GM23338 (cell line): Measurements from ENCODE around the gene CCL13. TPM values are rescaled to one million over a fixed set of nuclear protein-coding genes. Genes with fewer than 3 reads are reported as not detected.

Experiments used
- ATAC-seq: fragments of 200-7000 bp; cut with Tn5 transposase; 3 replicates; pipeline ENCODE4 v1.9.1; 2020
- DNase-seq: peaks from one replicate; pipeline ENCODE4 v3.0.0-alpha.2; 2015; ENCODE audit warnings: low spot score
- H2AFZ ChIP-seq: fragments of 200-600 bp; sonication (generic); 2 replicates; pipeline ENCODE4 v1.8.0; 2016; ENCODE audit warnings: antibody characterized with exemption, mild to moderate bottlenecking, moderate library complexity
- H3F3A ChIP-seq: fragments of 200-600 bp; sonication (generic); replicated peaks from 2 replicates; pipeline ENCODE4 v1.8.0; 2017; ENCODE audit warnings: antibody characterized with exemption, mixed run types, low read depth
- H3K27ac ChIP-seq: fragments of 200-600 bp; sonication (generic); 2 replicates; pipeline ENCODE4 v1.6.1; 2016; ENCODE audit warnings: low read depth
- H3K27me3 ChIP-seq: fragments of 200-600 bp; sonication (generic); 2 replicates; pipeline ENCODE4 v1.8.0; 2016; ENCODE audit warnings: mild to moderate bottlenecking, mixed run types, moderate library complexity; ENCODE audit not compliant: insufficient read depth
- H3K36me3 ChIP-seq: fragments of 200-600 bp; sonication (generic); 2 replicates; pipeline ENCODE4 v1.8.0; 2016; ENCODE audit warnings: mild to moderate bottlenecking; ENCODE audit not compliant: insufficient read depth
- H3K4me1 ChIP-seq: fragments of 200-600 bp; sonication (generic); 2 replicates; pipeline ENCODE4 v1.8.0; 2016; ENCODE audit warnings: mild to moderate bottlenecking, moderate library complexity; ENCODE audit not compliant: insufficient read depth
- H3K4me2 ChIP-seq: fragments of 200-600 bp; sonication (generic); 2 replicates; pipeline ENCODE4 v1.7.1; 2017; ENCODE audit warnings: mixed run types
- H3K4me3 ChIP-seq: fragments of 200-600 bp; sonication (generic); 2 replicates; pipeline ENCODE4 v1.6.1; 2016; ENCODE audit warnings: mixed run types
- H3K79me2 ChIP-seq: fragments of 200-600 bp; sonication (generic); replicated peaks from 2 replicates; pipeline ENCODE4 v1.8.0; 2017; ENCODE audit warnings: mild to moderate bottlenecking; ENCODE audit not compliant: insufficient read depth
- H3K9me2 ChIP-seq: fragments of 200-600 bp; sonication (generic); 2 replicates; pipeline ENCODE4 v1.8.0; 2017; ENCODE audit not compliant: insufficient read depth
- H4K20me1 ChIP-seq: fragments of 200-600 bp; sonication (generic); replicated peaks from 2 replicates; pipeline ENCODE4 v1.8.0; 2017; ENCODE audit warnings: mild to moderate bottlenecking; ENCODE audit not compliant: insufficient read depth
- H3K27ac Mint-ChIP-seq: 2 replicates; pipeline ENCODE4 v1.8.0; 2020; ENCODE audit warnings: inconsistent platforms, mild to moderate bottlenecking, moderate library complexity, mixed read lengths
- H3K27me3 Mint-ChIP-seq: 3 replicates; pipeline ENCODE4 v1.8.0; 2022; ENCODE audit warnings: low read depth, mild to moderate bottlenecking, moderate library complexity, mixed read lengths, inconsistent platforms; ENCODE audit not compliant: insufficient read depth, poor library complexity
- H3K36me3 Mint-ChIP-seq: 3 replicates; pipeline ENCODE4 v1.8.0; 2021; ENCODE audit warnings: low read depth, mild to moderate bottlenecking, inconsistent platforms, moderate library complexity, mixed read lengths
- H3K4me1 Mint-ChIP-seq: 3 replicates; pipeline ENCODE4 v1.8.0; 2020; ENCODE audit warnings: mild to moderate bottlenecking, inconsistent platforms, mixed read lengths
- H3K4me3 Mint-ChIP-seq: 3 replicates; pipeline ENCODE4 v1.8.0; 2021; ENCODE audit warnings: moderate library complexity, mild to moderate bottlenecking, inconsistent platforms, mixed read lengths
- H3K9me3 Mint-ChIP-seq: 3 replicates; pipeline ENCODE4 v1.8.0; 2020; ENCODE audit warnings: moderate library complexity, mild to moderate bottlenecking, inconsistent platforms, mixed read lengths
- CREB1 ChIP-seq: fragments of 250-450 bp; sonication (Bioruptor Pico); IDR thresholded peaks from 2 replicates; pipeline ENCODE4 v1.5.0; 2020; ENCODE audit warnings: low read depth, mild to moderate bottlenecking, moderate library complexity
- CTCF ChIP-seq, 2 experiments: fragments of 200-600 bp in 1 of 2; sonication (generic) in 1 of 2; conservative IDR thresholded peaks; 2 replicates each; pipeline versions ENCODE4 v1.5.1 to v1.6.1; 2016 to 2017; ENCODE audit warnings: antibody characterized with exemption in 2 of 2, low read depth in 2 of 2, mild to moderate bottlenecking in 2 of 2, moderate library complexity in 1 of 2
- ETS1 ChIP-seq: IDR thresholded peaks from 2 replicates; pipeline ENCODE4 v1.6.1; 2016; ENCODE audit warnings: antibody characterized with exemption
- EZH2 ChIP-seq: fragments of 200-600 bp; sonication (generic); IDR thresholded peaks from one replicate; pipeline ENCODE4 v1.8.0; 2017; ENCODE audit warnings: antibody characterized with exemption, mild to moderate bottlenecking, low read depth; ENCODE audit not compliant: unreplicated experiment
- EZH2phosphoT487 ChIP-seq: fragments of 200-600 bp; sonication (generic); IDR thresholded peaks from one replicate; pipeline ENCODE4 v1.8.1; 2018; ENCODE audit warnings: antibody characterized with exemption; ENCODE audit not compliant: unreplicated experiment
- JUNB ChIP-seq: IDR thresholded peaks from one replicate; pipeline ENCODE4 v1.6.1; 2016; ENCODE audit warnings: antibody characterized with exemption; ENCODE audit not compliant: unreplicated experiment
- NANOG ChIP-seq: IDR thresholded peaks from 2 replicates; pipeline ENCODE4 v1.6.1; 2016; ENCODE audit warnings: antibody characterized with exemption, borderline replicate concordance
- POLR2AphosphoS5 ChIP-seq: IDR thresholded peaks from 2 replicates; pipeline ENCODE4 v1.6.1; 2016; ENCODE audit warnings: antibody characterized with exemption, low read depth
- REST ChIP-seq: IDR thresholded peaks from one replicate; pipeline ENCODE4 v1.6.1; 2018; ENCODE audit warnings: antibody characterized with exemption; ENCODE audit not compliant: unreplicated experiment
- STAT1 ChIP-seq: IDR thresholded peaks from one replicate; pipeline ENCODE4 v1.6.1; 2016; ENCODE audit warnings: antibody characterized with exemption; ENCODE audit not compliant: unreplicated experiment
- ZNF114 ChIP-seq: fragments of 250-450 bp; sonication (Bioruptor Pico); IDR thresholded peaks from 2 replicates; pipeline ENCODE4 v1.5.0; 2020; ENCODE audit warnings: mild to moderate bottlenecking, moderate library complexity
- ZNF331 ChIP-seq: fragments of 250-450 bp; sonication (Bioruptor Pico); IDR thresholded peaks from 2 replicates; pipeline ENCODE4 v1.5.0; 2020; ENCODE audit warnings: low read depth, mild to moderate bottlenecking, moderate library complexity
- ZNF462 ChIP-seq: fragments of 250-450 bp; sonication (Bioruptor Pico); IDR thresholded peaks from 2 replicates; pipeline ENCODE4 v1.5.0; 2020; ENCODE audit warnings: mild to moderate bottlenecking, moderate library complexity
- polyA plus RNA-seq: library from polyadenylated mRNA; unstranded; fragments of >200 nt; fragmentation: Nextera tagmentation; extraction: Ambion mirVana; gene quantifications from 2 replicates; pipeline ENCODE4 v1.2.1, GENCODE V29; 2016
- total RNA-seq: library from RNA; depleted of rRNA; stranded (reverse); fragments of >200 nt; shearing (Covaris generic); gene quantifications from 2 replicates; pipeline ENCODE4 v1.2.3, GENCODE V29; 2014

CCL13 gene
- total and polyA plus RNA-seq, 2 experiments from 2014 or later = not detected

- no peak overlapping the region for H3K27ac Mint-ChIP-seq
- Histone ChIP-seq H3K4me3 (no peak overlapping the region), H3K4me1 (peaks cover 10% of the 10 kb centered on the region), H3K4me2 (no peak overlapping the region), H3K36me3 (no peaks in the 10 kb centered on the region), H3K27ac (no peak overlapping the region), H3K27me3 (no peaks in the 10 kb centered on the region), H3F3A (no peaks in the 10 kb centered on the region), H3K79me2 (no peaks in the 10 kb centered on the region), H2AFZ (no peak overlapping the region), H4K20me1 (no peaks in the 10 kb centered on the region), H3K9me2 (peaks cover 2% of the 10 kb centered on the region)
- H3K27me3 Mint-ChIP-seq = no peaks in the 10 kb centered on the region
- no peaks in the 10 kb centered on the region for H3K9me3 Mint-ChIP-seq
- no peak overlapping the region for H3K4me3 Mint-ChIP-seq
- peaks cover 22% of the 10 kb centered on the region for H3K4me1 Mint-ChIP-seq
- no peak for DNase-seq
- no peak for ATAC-seq
- H3K36me3 Mint-ChIP-seq = no peaks in the 10 kb centered on the region
- TF ChIP-seq STAT1 = no peak
- no peak for TF ChIP-seq NANOG
- no peak for TF ChIP-seq CTCF (conservative IDR thresholded peaks at IDR 0.05; ENCODE audit: low read depth in 2 of 2)
- no peak for TF ChIP-seq POLR2AphosphoS5
- TF ChIP-seq REST = no peak
- no peak for TF ChIP-seq ZNF331
- TF ChIP-seq ZNF114 (CRISPR knock-in tag) = no peak
- no peak for TF ChIP-seq ETS1
- no peak for TF ChIP-seq JUNB
- no peak for TF ChIP-seq EZH2
- TF ChIP-seq ZNF462 (CRISPR knock-in tag) = no peak
- no peak for TF ChIP-seq CREB1
- no peak for TF ChIP-seq EZH2phosphoT487
These were observed 44.1 kb downstream of the CCL13 start for GRCh38 chr17:34400301-34400931.
